ENCODE results near the gene FOXL3.

DNA sequence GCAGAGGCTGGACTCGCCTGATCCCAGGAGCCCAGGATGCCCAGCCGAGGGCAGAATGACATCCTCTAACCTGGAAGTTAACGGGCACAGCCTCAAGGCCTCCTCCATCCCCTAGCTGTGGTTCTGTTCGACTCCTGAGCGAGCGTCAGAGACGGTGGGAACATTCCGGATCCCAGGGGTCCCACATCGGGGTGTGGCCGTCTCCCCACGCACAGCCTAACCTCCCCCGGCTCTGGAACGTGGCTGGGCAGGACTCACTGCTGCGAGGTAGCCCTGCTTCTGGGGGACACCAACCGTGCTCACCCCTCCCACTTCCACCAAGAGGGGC, 8.4 kb downstream of the FOXL3 start:
- TF ChIP-seq, protein P1, sequence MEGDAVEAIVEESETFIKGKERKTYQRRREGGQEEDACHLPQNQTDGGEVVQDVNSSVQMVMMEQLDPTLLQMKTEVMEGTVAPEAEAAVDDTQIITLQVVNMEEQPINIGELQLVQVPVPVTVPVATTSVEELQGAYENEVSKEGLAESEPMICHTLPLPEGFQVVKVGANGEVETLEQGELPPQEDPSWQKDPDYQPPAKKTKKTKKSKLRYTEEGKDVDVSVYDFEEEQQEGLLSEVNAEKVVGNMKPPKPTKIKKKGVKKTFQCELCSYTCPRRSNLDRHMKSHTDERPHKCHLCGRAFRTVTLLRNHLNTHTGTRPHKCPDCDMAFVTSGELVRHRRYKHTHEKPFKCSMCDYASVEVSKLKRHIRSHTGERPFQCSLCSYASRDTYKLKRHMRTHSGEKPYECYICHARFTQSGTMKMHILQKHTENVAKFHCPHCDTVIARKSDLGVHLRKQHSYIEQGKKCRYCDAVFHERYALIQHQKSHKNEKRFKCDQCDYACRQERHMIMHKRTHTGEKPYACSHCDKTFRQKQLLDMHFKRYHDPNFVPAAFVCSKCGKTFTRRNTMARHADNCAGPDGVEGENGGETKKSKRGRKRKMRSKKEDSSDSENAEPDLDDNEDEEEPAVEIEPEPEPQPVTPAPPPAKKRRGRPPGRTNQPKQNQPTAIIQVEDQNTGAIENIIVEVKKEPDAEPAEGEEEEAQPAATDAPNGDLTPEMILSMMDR (IDR thresholded peaks at IDR 0.05) = no peak
- TF ChIP-seq POLR2A (IDR thresholded peaks at IDR 0.05) = no peak

All from adrenal gland (tissue), 5 donors.